Activated naive CD8-positive, alpha-beta T cell treated with anti-CD3 and anti-CD28 coated beads for 36 hours (primary cell): ENCODE data around the gene PTPN6. TPM values are rescaled to one million over a fixed set of nuclear protein-coding genes. Genes with fewer than 3 reads are reported as not detected.

Experiments used
- total RNA-seq, 2 experiments: library from RNA; stranded (reverse); gene quantifications; one replicate each; pipeline ENCODE4 v1.2.3, GENCODE V29; 2021

Gene PTPN6
- total RNA-seq, 2 experiments from 2014 or later, result 457 to 467 TPM

Other genes starting within 250 kb of the PTPN6 start
- gene COPS7A, start 227.3 kb upstream of the PTPN6 start, total RNA-seq, result 10 to 100 TPM; 37.1 to 41.6 TPM
- 100 to 1,000 TPM; 134 to 141 TPM for gene MLF2, start 198.2 kb upstream of the PTPN6 start, total RNA-seq
- gene PTMS, start 185.0 kb upstream of the PTPN6 start, total RNA-seq, result 10 to 100 TPM; 23.3 to 25.1 TPM
- 10 to 100 TPM; 64.8 to 67.7 TPM for gene LAG3, start 178.8 kb upstream of the PTPN6 start, total RNA-seq
- 1 to 10 TPM; 2.2 to 2.5 TPM for gene CD4, start 161.8 kb upstream of the PTPN6 start, total RNA-seq
- under 1 TPM; 0.54 to 0.76 TPM for gene GPR162, start 129.5 kb upstream of the PTPN6 start, total RNA-seq
- under 1 TPM; 0.36 to 0.60 TPM for gene P3H3, start 122.9 kb upstream of the PTPN6 start, total RNA-seq
- gene GNB3, start 110.4 kb upstream of the PTPN6 start, total RNA-seq, result under 1 TPM in 1 of 2 experiments, not detected in 1; 0.10 TPM
- gene CDCA3, start 100.1 kb upstream of the PTPN6 start, total RNA-seq, result 10 to 100 TPM; 62.5 to 64.0 TPM
- 100 to 1,000 TPM; 125 to 127 TPM for gene USP5, start 99.2 kb upstream of the PTPN6 start, total RNA-seq
- 1,000 to 10,000 TPM; 1,593 to 1,653 TPM for gene TPI1, start 83.8 kb upstream of the PTPN6 start, total RNA-seq
- 1 to 10 TPM; 2.7 to 3.0 TPM for gene SPSB2, start 78.1 kb upstream of the PTPN6 start, total RNA-seq
- 1 to 10 TPM; 3.0 to 4.1 TPM for gene LRRC23, start 46.5 kb upstream of the PTPN6 start, total RNA-seq
- 100 to 1,000 TPM; 140 to 141 TPM for gene ENO2, start 36.8 kb upstream of the PTPN6 start, total RNA-seq
- 10 to 100 TPM; 27.6 to 28.5 TPM for gene ATN1, start 23.4 kb upstream of the PTPN6 start, total RNA-seq
- gene RNU7-1, start 7.5 kb upstream of the PTPN6 start, total RNA-seq, result not detected
- gene C12orf57, start 7.3 kb upstream of the PTPN6 start, total RNA-seq, result 100 to 1,000 TPM; 203 to 208 TPM
- gene PHB2, start 19.3 kb downstream of the PTPN6 start, total RNA-seq, result 100 to 1,000 TPM; 556 to 557 TPM
- 100 to 1,000 TPM; 130 to 140 TPM for gene EMG1, start 19.6 kb downstream of the PTPN6 start, total RNA-seq
- 10 to 100 TPM; 23.3 to 23.8 TPM for gene LPCAT3, start 67.1 kb downstream of the PTPN6 start, total RNA-seq
- under 1 TPM; 0.47 to 0.66 TPM for gene C1S, start 109.4 kb downstream of the PTPN6 start, total RNA-seq
- gene C1R, start 141.1 kb downstream of the PTPN6 start, total RNA-seq, result 1 to 10 TPM; 1.6 to 2.5 TPM
- gene C1RL, start 157.9 kb downstream of the PTPN6 start, total RNA-seq, result 10 to 100 TPM in 1 of 2 experiments, 1 to 10 TPM in 1; 8.6 to 10.1 TPM
- gene RBP5, start 177.5 kb downstream of the PTPN6 start, total RNA-seq, result not detected
- 10 to 100 TPM; 16.5 to 17.2 TPM for gene CLSTN3, start 179.0 kb downstream of the PTPN6 start, total RNA-seq
- 10 to 100 TPM; 39.1 to 40.3 TPM for gene PEX5, start 238.3 kb downstream of the PTPN6 start, total RNA-seq